Activated CD8-positive, alpha-beta memory T cell treated with anti-CD3 and anti-CD28 coated beads for 4 hours (primary cell): ENCODE data around the gene KIRREL3.

ENCODE experiments used
- DNase-seq, 2 donors: peaks; one replicate each; pipeline ENCODE4 v3.0.0-alpha.2; 2020; ENCODE audit warnings: low read depth in 2 of 2

Gene KIRREL3

DNA sequence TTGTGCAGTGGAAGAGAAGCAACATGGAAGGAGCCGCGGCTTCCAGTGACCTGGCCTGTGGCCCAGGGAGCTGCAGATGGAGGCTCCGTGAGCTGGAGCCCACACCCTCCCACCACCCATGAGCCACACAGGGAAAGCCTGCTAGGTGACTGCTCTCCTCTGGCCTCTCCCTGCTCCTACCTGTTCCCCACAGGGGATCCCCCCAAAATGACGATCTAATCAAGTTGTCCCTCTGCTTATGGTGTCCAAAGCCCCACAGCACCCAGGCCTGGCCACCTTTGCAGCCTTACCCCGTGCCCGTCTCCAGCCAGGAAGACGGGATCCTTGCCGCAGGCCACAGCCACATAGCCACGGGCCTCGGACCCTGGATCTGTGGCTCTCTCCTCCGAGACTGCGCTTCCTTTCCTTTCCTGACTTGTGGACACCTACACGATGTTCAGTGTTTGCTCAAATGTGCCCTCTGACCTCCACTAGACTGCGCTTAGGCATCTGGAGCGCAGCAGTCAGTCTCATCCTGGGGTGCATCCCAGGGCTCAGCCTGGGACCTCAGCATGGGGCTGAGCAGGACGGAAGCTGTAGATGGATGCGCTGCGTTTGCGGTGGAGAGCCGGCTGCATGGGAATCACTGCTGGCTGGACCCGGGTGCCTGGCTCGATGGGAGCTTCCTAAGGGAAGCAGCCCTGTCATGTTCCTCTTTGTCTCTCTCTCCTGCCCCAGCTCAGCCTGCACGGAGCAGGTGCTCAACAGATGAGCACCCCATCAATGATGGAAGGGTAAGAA is 511.8 kb downstream of the KIRREL3 start:
- no peak for DNase-seq

GRCh38 chr11:126487711-126488110 is 512.9 kb downstream of the KIRREL3 start:
- no peak for DNase-seq

- DNase-seq, result no peak
Measured at GRCh38 chr11:126485986-126486635, 514.5 kb downstream of the KIRREL3 start.

DNA sequence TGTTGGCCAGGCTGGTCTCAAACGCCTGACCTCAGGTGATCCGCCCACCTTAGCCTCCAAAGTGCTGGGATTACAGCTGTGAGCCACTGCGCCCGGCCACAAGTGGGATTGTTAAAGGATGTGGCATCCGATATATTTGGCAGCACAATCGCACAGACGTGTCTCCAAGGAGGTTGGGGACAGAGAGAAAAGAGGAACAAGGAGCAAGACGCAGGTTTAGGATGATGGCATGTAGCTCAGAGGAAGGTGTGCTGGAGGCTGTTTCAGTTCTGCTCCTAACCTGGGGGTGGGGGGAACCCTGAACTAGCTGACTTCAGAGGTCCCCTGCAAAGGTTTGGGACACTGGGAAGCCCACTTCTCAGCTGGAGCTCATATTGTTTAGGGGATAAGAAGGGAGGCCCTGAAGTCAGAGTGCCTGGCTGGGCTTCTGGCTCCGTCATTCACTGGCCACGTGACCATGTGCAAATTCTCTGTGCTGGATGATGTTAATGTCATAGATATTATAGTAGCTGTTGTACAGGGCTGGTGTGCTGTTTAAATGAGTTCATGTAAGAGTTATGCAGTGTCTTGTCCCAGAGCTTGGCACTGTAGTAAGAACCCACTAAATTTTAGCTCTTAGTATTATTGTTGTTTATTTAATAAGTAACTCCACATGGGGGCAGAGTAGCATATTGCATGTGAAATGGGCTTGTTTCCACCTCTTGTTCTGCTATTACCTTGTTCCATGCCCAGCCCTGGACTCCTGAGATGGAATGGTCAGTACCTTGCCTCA is 515.4 kb downstream of the KIRREL3 start:
- DNase-seq, result no peak

- no peak for DNase-seq
Measured at GRCh38 chr11:126484266-126484665, 516.3 kb downstream of the KIRREL3 start.

DNA sequence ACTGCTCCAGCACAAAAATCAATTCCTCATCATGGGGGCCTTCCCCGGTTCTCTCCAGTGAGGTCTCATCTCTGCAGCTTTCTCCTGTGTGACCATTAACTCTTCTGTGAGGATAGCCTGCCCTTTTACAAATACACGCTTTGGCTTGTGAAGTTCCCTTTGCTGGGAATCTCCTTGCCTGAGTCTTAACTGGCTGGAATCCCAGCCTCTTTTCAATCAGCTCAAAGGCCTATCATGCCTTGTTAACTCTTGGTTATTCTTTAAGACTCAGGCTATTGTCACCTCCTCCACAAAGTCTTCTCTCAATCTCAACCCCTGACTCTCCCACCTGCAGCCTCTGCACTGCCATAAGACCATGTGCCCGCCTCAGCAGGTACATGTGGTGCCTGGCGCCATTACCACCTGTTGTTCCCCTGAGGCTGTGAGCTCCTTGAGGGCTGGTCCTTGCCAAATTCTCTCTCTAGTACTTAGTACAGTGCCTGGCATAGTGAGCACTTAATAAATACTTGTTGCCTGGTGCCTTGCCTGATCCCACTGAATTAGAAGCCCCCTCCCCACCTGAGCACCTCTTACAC is 516.9 kb downstream of the KIRREL3 start:
- DNase-seq, result no peak

DNA sequence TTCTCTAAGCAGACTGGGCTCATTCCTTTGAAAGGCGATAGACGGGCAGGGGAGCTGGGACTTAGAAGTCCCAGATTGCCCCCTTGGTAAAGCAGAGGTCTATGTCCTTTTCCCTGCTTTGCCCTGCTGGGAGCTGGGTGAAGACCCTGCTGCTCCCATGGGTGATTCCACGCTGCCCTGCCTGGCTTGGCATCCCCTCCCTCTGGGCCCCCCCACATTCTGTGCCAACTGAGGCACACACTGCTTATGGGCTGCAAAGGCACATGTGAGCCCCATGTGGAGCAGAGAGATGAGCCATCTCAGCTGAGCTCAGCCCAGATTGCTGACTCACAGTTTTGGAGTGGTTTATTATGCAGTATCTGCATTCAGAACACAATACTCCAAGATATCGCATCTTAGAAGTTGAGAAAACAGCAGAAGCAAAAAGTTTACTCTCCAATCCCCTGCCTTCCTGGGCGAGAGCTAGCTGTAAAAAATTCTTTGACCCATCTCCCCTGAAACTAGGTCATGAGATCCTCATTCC is 517.9 kb downstream of the KIRREL3 start:
- DNase-seq, result no peak

DNA sequence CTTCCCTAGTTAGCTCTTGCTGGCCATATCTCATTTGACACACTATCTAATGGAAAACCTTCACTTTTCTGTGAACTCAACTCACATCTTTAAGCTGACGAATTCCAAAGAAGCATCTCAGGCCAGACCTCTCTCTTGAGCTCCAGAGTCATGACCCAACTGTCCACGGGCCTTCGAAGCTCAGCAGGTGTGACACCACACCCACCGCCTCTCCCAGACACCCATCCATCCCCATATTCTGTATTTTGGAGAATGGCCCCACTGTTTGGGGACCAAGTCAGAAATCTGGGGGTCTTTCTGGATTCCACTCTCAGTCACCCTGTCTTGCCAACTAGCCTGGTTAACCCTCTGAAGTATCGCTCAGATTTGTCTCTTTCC is 519.3 kb downstream of the KIRREL3 start:
- DNase-seq, result no peak

- DNase-seq, result peak; percentile 33 to 52
Measured at GRCh38 chr11:126480410-126481302, 519.9 kb downstream of the KIRREL3 start.

DNA sequence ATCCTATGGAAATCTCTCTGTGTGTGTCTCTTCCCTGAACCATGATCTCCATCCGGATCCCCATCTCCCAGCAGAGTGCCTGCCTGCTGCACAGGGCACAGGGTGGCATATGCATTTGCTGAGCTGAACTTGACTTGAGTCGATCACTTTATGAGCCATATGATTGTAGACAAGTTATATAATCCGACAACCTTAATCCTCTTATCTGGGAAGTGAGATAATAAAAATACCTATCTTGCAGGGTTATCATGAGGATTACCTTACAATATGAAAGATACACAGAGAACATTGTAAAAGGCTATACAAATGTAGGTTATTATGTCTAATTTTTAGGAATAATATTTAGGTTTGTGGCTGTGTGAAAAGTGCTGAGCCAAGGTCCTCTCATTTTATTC is 520.6 kb downstream of the KIRREL3 start:
- DNase-seq, result no peak

- no peak for DNase-seq
Measured at GRCh38 chr11:126479178-126479930, 521.2 kb downstream of the KIRREL3 start.

DNA sequence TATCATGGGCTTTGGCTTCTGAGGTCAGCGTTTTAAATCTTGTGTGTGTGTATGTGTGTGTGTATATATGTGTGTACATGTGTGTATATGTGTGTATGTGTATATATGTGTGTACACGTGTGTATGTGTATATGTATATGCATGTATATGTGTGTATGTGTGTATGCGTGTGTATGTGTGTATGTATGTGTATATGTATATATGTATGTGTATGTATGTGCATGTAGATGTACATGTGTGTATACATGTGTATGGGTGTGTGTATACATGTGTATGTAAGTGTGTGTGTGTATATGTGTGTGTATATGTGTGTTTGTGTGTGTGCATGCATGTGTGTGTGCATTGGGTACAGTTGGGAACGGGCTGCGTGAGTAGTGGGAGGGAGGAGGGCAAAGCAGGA is 522.1 kb downstream of the KIRREL3 start:
- no peak for DNase-seq

DNA sequence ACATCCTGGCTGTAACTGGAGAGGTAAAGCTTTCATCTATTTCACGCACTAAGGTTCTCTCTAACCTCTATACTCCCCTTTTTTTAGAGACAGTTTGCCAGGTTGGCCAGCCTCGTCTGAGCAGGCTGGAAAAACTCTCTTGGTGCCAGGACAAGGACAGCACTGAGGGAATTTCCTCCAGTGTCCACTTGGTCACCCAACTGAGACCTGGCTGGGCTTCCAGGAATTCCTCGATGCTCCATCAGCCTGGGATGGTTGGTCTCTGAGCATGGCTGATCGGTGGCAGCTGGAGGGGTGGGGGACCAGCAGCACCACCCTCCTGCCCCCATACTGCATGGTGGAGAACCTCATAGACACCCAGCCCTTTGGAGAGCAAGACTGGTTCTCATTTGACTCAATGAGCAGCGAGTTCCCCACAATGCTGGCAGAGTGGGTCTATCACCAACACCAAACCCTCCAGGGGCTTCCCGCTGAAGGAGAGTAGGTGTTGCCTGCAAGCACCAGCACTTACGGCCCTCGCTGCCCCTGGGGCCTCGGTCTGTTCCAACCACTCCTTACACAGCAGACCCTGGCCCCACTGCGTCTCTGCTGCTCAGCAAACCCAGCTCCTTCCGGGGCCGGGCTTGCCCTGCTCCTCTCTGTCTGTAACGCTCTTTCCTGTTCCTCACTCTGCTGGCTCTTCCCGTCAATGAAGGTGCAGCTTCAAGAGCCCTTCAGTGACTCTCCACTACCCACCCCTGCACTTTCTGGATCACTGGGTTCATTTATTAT is 522.9 kb downstream of the KIRREL3 start:
- DNase-seq, result no peak

DNA sequence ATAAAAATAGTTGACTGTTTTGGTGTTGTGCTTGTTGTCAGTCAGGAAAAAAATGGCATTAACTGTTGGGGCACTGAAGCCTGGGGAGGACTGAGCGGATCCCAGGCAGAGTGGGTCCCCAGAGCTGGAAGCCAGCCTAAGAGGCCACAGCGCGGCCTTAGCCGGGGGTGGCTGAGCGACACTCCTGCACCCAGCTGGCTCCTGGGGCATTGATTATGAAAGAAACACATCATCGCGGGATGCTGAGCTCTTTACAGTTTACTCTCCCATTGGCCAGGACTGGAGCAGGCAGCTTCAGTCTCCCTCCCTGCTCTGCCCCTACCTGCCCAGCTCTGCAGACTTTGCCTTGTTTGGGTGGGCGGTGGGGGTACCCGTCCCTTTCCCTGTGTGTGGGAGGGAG is 523.6 kb downstream of the KIRREL3 start:
- no peak for DNase-seq

GRCh38 chr11:126476266-126476924 is 524.2 kb downstream of the KIRREL3 start:
- no peak for DNase-seq

GRCh38 chr11:126475014-126475991 is 525.3 kb downstream of the KIRREL3 start:
- no peak for DNase-seq

DNA sequence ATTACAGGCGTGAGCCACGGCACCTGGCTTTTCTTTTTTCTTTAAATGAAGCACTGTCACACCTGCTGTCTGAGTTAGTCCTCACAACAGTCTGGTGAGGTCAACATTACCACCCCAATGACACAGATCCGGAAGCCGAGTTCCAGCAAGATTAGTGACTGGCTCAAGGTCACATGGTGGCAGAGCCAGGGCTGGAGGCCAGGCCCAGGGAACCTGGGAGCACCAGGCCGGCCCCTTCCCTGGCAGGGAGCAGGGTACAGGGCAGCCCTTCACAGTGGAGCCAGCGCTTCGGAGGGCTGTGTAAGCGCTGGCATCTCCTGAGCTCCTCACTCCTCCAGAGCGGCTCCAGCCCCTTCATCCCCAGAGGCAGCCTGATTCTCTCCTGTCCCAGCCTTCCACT is 526.4 kb downstream of the KIRREL3 start:
- DNase-seq, result no peak

- DNase-seq, result no peak
Measured at GRCh38 chr11:126473269-126473668, 527.3 kb downstream of the KIRREL3 start.
